GM12891 (cell line): ENCODE measurements around the gene RNF130.

Experiments
- PAX5 ChIP-seq: IDR thresholded peaks from 2 replicates; pipeline ENCODE4 v1.6.1; 2011; ENCODE audit warnings: low read length, moderate library complexity, mild to moderate bottlenecking; ENCODE audit not compliant: insufficient read depth, severe bottlenecking
- POLR2A ChIP-seq: IDR thresholded peaks from 2 replicates; pipeline ENCODE4 v1.6.1; 2011; ENCODE audit warnings: low read depth, low read length, control low read depth
- POLR2AphosphoS5 ChIP-seq: IDR thresholded peaks from 2 replicates; pipeline ENCODE4 v1.6.1; 2011; ENCODE audit warnings: low read depth, low read length, control low read depth
- POU2F2 ChIP-seq: IDR thresholded peaks from 2 replicates; pipeline ENCODE4 v1.6.1; 2011; ENCODE audit warnings: low read depth, mild to moderate bottlenecking, control low read depth, low read length, moderate library complexity
- SPI1 ChIP-seq: IDR thresholded peaks from 2 replicates; pipeline ENCODE4 v1.6.1; 2011; ENCODE audit warnings: low read depth, low read length, control low read depth
- TAF1 ChIP-seq: IDR thresholded peaks from 2 replicates; pipeline ENCODE4 v1.6.1; 2011; ENCODE audit warnings: low read depth, low read length, control low read depth

GRCh38 chr5:180102636-180103035 is 31.1 kb upstream of the RNF130 start:
- no peak for TF ChIP-seq POLR2AphosphoS5
- TF ChIP-seq POLR2A, result no peak
- TF ChIP-seq TAF1, result no peak
- TF ChIP-seq PAX5, result no peak
- no peak for TF ChIP-seq SPI1
- TF ChIP-seq POU2F2, result no peak
